M059J (cell line): ENCODE data around the gene MAP2K5. TPM values are rescaled to one million over a fixed set of nuclear protein-coding genes. Genes with fewer than 3 reads are reported as not detected.

Experiments
- DNase-seq: peaks from one replicate; pipeline ENCODE4 v3.0.0-alpha.2; 2012; ENCODE audit warnings: low read depth
- total RNA-seq: library from RNA; depleted of rRNA; stranded (reverse); fragments of >200 nt; shearing (Covaris generic); gene quantifications from 2 replicates; pipeline ENCODE4 v1.2.3, GENCODE V29; 2014

Gene MAP2K5
- total RNA-seq, 1 experiment from 2014 or later: 5.5 TPM

DNA sequence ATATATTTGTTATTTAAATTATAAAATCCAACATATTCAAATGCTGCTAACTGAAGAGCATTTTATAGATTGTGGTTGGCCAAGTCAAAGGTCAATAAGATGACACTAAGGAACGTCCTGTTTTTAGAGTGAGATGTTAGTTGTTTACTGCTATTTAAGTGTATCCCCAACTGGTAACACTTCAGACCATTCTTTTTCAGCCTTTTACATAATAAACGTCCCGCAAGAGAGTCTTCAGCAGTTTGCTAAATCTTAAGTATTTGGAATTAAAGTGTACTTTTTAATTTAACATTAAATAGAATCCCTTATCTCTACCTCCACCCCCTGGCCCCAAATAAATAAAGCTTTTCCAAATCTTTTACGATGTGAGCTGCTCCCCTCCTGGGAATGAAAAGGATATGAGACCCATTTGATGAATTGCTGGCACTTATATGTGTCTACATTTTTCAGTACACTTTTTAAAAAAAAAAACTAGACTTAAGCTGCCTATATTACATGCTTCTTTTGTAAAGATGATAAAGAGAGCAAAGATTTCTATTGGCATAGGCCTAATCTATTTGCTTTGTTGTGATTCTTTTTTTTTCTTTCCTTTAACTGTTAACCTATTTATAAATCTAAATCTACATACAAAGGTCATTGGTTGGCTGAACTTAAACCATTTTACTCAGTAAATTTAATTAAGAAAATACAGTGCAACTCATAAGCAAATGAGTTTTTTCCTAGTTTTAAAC, 181.0 kb downstream of the MAP2K5 start:
- no peak for DNase-seq

DNA sequence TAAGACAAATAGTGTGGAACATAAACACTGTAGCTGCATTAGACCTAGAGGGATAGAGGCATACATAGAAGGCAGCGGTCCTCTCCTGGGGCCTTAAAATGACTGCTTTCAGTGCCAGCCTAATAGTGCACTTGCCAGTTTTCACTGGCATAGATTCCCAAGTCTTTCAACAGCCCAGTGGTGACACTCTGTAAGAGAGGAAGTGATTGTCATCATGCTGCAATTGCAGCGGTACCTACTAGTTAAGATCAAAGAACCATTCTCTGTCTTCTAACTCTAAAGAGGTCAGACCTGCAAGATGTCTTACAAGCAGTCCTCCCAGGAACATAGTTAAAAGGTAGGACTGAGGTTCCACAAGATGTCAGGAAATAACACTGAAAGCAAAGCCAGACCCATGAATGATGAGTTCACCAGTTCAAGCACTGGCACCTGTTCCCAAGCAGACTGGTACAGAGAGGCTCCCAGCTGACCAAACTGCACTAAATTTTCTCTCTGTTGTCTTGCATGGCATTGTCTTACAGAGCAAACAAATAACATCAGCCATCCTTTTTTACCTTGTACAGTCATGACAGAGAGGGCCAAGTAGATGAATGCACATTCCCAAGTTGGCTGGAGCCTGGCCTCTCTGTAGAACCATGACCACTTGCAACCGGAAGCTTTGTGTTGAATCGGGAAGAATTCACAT, 182.3 kb downstream of the MAP2K5 start:
- DNase-seq: no peak

DNA sequence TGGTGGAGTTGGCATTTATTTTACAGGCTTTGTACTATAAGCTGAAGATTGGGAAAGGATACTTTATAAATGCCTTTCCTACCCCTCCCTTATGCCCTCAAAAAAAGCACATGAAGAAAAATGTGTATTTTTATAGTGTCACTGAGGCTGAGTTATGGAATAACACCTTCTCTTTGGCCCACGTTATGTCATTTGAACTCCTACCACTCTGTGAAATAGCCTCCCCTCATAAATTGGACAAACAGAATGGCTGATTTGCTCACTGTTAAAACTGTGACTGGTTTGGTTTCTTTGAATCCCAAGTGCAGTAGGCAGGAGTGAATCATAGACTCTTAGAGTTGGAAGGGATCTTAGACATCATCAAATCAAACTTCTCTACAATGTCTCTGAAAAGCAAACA, 187.6 kb downstream of the MAP2K5 start:
- no peak for DNase-seq

DNA sequence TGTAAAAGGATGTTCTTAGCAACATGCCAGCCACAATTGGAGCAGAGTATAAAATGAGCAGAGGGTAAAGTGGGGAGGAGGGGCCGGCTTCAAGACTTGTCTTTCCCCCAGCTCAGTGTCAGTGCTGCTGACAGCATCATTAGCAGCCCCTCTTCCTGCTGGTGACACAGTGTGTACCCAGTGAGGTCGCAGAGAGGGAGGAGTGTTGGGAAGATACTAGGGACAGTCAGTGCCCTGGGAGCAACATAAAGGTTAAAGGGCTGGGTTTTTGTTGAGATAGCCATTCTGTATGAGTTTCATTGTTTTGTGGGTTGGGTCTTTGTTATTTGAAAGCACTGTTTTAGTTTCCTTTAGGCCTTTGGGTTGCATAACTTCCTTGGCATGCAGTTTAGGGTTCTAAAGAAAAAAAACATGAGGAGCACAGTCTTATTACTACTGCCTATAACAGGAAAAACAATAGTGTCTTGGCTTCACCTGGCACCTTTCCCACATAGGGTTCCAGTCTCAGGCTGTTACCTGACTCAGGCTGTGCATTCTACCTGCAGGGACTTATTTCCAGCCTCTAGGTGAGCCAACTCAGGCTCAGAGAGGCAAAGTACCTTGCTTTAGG, 188.7 kb downstream of the MAP2K5 start:
- DNase-seq: no peak

DNA sequence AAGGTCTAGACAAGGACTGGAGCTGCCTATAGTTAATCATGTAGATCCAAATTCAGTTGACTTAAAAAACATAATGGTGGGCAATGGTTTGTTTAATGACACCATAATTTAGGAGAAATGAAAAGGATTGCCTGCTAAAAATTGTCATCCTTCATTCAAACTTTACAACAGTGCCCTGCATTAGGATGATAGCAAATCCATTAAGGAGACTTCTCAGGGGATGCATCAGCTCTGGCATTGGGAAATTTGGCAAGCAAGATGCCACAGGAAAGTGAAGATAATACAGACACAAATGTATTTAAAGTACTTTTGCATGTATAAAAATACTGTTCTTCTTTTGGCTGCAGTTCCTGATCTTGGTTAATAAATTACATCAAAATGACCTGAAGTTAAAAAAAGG, 189.7 kb downstream of the MAP2K5 start:
- no peak for DNase-seq

DNA sequence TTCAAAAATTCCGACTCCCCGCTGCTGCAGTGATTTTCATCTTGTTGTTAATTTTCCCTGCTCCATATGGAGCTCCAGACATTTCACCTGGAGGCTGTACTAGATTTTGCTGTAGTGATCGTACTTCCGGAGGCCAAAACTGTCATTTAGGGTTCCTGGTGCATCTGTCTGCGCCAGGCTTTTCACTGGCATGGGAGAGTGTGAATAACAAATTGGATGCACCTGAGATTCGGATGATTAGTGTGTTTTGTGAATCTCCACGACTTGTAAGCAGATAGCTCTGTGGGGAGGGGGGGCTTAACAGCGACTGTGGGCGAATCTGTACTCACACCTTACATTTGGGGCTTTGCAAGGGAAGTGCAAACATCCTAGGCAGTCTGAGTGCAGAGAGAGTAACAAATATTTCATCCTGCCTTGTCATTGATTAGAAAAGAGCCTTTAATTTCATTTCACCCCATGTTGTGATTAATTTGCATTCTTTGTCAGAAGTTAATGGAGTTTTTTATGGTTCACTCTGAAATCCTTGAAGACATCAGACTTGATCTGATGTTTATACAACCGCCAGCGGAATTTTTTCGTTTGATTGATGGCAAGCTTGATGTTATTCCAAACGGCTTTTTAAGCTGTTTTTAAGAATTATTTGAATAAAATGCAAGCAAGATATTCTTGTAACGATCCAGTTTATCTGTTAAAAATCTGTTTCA, 190.3 kb downstream of the MAP2K5 start:
- no peak for DNase-seq

DNA sequence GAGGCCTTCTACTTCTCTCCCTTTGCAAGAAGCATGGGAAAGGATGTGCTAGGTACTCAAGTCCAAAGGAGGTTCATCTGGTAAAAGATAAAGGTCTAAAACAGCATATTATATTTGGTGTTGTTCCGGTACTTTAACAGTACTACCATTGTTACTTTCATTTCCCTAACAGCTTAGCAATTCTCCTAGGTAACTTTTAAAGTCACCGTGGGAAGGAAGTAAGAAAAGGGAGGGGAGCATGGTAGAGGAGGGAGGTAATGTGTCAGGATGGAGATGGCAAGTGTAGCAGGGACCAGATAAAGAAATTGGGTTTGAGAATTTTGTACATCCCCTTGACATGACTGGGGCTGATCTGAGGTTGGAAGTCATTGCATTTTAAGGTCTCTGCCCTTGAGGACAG, 193.4 kb downstream of the MAP2K5 start:
- DNase-seq: no peak

DNA sequence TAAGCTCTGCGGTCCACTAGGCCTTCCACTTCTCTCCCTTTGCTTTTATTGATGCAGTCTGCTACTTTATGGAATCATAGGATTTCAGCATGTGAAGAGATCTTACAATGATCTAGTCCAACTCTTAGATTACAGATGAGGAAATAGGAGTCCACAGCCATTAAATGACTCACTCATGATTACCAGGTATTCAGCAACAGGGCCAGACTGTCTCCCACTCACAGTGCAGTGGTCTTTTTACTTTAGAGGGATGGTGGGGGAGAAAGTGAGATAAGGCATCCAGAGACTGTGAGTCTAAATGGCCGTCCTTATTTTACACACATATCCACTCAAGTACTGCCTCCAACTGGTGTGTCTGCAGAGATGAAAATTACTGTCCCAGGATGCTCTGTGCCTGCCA, 194.3 kb downstream of the MAP2K5 start:
- DNase-seq: no peak

DNA sequence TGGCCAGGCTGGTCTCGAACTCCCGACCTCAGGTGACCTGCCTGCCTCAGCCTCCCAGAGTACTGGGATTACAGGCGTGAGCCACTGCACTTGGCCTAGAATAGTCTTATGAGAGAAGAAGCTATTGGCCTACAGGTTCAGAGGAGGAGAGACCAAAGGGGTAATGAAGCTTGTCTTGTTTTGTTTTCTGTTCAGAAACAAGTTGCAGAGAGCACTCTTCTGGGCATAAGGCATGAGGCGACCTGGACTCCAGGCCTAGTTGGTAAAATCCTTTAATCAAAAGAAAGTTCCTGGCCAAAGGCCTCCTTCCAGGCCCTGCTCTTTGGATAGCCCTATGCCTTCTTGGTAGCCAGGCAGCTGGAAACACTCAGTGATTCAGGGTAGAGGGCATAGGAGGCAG, 195.6 kb downstream of the MAP2K5 start:
- no peak for DNase-seq

DNA sequence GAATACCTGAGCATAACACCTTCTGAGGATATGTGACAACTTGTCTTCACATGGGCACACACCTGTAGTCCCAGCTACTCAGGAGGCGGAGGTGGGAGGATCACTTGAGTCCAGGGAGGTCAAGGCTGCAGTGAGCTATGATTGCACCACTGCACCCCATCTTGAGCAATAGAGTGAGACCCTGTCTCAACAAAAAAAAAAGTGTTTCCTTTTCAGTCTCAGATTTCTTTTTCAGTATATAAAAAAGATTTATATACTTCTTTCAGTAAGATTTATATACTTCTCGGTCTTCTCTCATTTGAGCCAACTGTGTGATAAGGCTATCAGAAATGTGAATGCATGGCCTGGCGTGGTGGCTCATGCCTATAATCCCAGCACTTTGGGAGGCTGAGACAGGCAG, 197.9 kb downstream of the MAP2K5 start:
- DNase-seq: no peak

DNA sequence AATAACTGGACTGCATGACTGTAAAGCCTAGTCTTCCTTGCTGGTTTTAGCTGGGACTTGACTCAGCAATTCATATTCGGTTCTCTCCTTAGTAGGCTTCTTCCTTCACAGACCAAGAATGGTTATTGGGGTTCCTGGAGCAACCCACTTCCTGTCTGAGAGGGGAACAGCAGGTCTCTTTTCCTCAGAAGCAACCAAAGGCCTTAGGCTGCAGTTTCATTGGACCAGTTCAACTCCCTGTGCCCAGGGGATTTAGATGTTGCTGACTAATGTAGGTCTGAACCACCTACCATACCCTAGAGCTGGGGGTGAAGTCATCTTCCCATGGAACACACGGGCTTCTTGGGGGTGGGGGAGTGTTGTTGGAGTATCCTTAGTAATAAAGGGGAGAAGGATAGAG, 198.8 kb downstream of the MAP2K5 start:
- peak; percentile 3 for DNase-seq

DNA sequence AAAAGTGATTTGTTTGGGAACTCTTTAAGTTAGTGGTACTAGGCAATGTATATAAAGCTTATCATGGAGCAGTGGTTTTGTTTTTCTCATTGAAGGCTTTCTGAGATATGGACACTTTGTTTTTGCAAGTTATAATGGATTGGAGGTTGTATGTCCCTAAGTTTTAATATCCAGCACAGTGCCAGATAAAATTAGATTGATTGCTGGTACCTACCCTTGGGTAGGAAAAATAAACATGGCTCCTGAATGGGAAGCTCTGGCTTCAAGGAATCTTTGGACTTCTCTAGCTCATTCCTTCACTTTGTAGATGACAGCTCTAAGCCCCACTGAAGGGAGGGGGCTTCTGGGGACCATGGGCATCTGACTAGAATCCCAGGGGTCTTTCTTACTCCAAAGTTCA, 201.1 kb downstream of the MAP2K5 start:
- no peak for DNase-seq

DNA sequence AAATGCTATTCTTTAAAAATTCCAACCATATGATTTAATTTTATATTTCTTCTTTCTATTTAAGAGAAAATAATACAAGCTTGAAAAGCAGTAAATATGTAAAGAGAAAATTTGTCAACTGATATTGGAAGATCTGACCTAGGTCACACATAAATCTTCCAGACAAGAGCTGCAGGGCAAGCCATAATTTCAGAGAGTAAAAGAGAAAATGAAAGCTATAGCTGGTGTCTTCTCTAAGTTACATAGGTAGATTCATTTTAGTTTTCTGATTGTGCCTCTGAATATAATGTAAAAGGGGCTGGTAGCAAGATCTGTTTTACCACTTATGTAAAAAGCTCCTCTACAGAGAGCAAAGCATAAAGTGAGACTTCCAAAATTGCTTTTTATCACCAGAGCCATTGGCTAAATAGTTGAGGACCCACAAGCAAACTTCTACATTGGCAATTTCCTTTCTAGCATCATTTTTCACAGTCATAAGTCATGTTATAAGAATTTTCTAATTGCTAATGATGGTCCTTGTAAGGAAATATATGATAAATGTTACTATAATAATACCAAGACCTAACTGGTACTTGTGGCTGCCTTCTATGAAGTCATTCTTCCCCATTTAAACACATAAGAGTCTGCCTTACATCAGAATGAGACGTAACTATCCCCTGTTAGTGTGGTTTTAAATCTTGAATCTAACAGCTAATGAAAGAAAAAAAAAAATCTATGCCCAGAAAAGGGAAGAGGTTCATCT, 202.0 kb downstream of the MAP2K5 start:
- no peak for DNase-seq

DNA sequence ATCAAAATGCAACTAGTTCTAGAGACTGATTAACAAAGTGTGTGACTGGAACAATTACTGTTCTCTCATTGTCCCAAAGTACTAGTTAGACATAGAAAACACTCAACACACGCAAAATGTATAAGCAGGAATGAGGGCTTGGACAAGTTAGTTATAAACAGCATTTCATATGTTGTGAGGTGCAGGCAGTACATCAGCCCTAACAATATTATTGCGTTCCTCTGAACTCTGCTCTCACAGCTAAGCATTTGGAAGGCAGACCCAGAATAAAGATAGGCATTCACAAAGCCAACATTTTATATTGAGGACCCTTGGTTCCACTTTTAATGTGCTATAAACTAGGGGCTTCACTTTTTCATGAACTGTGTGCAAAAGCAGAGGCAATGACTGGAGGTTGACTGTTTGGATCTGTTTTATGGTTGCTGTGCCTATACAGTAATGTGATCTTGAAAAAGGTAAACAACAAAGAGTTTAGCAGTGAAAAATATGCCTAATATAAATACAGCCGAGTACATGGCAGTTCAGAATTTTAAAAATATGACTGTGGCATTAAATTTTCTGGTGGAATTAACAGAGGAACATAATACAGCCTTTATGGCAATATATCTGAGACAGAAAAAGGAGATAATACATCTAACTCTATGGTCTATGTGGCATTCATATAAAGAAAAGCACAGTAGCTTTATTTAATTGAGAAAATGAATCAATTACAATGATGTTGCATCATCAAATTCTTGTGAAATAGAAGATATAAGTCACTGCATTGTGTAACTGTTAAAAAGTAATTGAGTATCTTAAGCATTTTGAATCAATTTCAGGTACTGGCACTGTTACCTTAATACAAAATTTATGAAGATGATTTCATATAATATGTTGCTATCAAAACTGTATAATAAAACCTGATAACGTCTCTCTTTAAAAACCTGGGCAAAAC, 202.8 kb downstream of the MAP2K5 start:
- DNase-seq: no peak

DNA sequence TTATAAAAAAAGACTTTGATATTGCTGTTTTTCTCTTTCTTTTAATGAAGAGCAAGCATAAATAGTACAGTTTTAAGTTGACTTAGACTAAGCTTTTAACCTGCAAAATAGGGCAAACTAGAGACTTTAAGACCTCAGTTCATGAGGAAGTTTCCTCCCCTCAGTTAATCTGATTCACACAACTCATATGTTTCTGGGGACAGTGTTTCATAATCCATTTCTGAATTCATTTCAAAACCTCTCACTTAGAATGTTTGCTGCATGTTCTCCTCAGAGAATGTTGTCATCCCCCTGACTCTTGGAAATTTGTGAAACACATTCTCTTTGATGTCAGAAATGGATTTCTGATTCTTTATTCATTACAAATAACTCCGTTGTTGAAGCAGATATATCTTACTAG, 203.5 kb downstream of the MAP2K5 start:
- no peak for DNase-seq

DNA sequence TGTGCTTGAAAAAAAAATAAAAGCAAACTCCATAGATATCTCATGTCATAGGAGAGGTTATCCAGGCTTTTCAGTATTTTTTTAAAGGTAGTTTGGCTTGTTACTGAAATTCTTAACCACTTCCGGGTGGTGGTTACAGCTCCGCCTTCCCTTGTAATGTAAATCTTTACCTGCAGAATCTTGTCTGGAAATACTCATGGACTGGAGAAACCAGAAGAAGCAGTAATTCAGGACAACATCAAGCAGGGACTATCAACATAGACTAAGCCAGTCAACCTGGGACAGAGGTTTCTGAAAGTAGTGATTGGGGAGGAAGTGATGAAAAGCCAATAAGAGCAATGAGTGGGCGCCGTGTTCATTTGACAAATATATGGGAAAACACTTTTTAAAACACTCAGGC, 203.9 kb downstream of the MAP2K5 start:
- no peak for DNase-seq

DNA sequence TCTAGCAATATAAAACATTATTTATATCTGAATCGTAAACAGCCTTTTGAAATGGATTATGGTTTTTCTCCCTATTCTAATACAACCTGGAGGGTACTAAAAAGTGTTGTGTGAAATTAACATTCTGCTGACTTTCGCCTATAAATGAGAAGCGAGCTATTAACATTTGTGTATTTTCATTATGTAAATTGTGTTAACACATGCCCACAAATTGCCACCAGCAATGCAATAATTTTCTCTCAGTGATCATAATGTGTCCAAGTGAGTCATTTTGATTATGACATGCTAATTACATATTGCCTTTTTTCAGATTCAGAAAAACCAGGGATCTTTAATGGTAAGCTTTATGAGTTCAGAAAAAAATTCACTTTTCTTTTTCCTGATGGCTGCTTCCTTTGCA, 205.4 kb downstream of the MAP2K5 start:
- no peak for DNase-seq

DNA sequence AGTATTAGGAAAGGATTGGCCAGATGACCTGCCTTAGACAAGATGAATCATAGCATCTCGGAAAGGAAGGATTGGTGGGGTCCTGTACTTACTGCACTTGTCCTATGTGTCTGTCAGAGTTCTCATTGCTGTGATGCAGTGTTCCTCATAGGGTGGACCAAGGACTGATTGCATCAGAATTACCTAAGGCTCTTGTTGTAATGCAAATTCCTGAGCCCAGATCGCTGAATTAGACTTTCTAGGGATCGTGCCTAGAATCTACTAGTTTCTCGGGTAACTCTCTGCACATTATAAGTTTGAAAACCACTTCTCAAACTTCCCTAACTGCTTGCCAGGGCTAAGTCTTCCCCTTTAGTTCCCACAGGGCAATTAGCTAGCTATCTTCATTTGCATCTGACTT, 207.9 kb downstream of the MAP2K5 start:
- DNase-seq: no peak

DNA sequence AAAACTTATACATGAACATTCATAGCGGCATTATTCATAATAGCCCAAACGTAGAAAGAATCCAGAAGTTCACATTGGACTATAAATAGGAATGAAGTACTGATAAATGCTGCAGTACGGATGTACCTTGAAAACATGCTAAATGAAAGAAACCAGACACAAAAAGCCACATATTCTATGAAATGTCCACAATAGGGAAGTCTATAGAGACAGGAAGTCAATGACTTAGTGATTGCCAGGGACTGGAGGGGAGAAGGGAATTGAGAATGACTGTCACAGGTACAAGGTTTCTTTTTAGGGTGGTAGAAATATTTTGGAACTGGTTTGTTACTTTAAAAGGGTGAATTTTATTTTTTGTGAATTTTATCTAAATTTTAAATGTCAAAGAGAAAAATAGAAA, 211.4 kb downstream of the MAP2K5 start:
- no peak for DNase-seq

DNA sequence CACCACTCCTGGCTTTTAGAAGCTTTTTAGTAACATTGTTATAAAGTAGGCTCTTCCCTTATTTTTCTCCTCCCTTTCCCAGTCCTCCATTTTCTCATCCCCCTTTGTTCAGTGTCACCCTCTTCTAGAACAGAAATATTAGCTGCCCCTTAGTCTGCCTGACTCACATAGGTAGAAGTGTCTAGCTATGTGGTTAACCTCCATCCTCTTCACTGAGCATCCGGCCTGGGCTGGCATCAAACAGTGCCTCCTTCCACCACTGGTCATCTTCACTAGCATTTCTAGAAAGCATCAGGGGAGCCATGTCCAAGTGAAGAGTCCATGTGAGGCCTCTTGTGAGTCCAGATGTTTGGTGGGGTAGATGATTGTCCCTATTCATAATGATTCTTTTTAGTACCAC, 212.8 kb downstream of the MAP2K5 start:
- DNase-seq: no peak

DNA sequence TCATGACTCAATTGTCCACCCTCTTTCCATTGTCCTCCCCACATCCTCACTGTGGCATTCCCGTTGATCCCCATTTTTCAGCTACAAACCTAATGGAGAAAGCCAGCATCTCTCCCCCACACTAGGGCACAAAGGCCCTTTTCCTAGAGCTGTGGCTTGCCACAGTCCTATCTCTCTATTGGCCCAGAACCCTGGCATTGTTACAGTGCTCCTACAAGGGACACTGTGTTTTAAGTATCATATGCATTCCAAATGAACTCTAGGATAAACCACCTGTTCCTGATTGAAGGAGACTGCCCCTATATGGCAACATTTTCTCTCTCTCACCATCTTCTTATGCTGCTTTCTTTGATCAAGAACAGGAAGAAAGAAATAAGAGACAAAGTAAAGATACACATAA, 213.4 kb downstream of the MAP2K5 start:
- no peak for DNase-seq
